Vagina (tissue), 2 donors: ENCODE measurements around the gene LIPM. TPM values are rescaled to one million over a fixed set of nuclear protein-coding genes. Genes with fewer than 3 reads are reported as not detected.

Source experiments
- DNase-seq, 2 donors: peaks; one replicate each; pipeline ENCODE4 v3.0.0-alpha.2; 2017; ENCODE audit errors: extremely low spot score in 2 of 2
- H3K27ac ChIP-seq: fragments of 200-600 bp; sonication (generic); one replicate; pipeline ENCODE4 v1.5.1; 2019
- H3K27me3 ChIP-seq: fragments of 200-600 bp; sonication (generic); one replicate; pipeline ENCODE4 v1.5.1; 2019
- H3K36me3 ChIP-seq, 2 donors: fragments of 200-600 bp; sonication (generic); one replicate each; pipeline ENCODE4 v1.5.1; 2017 to 2019
- H3K4me1 ChIP-seq: fragments of 200-600 bp; sonication (generic); one replicate; pipeline ENCODE4 v1.5.1; 2019
- H3K4me3 ChIP-seq, 2 donors: fragments of 200-600 bp; sonication (generic); 1 replicate in 1 of 2; 2 replicates in 1 of 2; pipeline ENCODE4 v1.5.1; 2016 to 2019
- H3K9me3 ChIP-seq: fragments of 200-600 bp; sonication (generic); one replicate; pipeline ENCODE4 v1.5.1; 2019
- POLR2A ChIP-seq, 2 donors: fragments of 450-650 bp; IDR thresholded peaks; one replicate each; pipeline ENCODE4 v1.6.1; 2017; ENCODE audit warnings: antibody characterized with exemption in 2 of 2, mild to moderate bottlenecking in 2 of 2, moderate library complexity in 2 of 2
- POLR2AphosphoS5 ChIP-seq, 2 donors: sonication (generic); formaldehyde crosslinking; IDR thresholded peaks; one replicate each; pipeline ENCODE4 v1.9.0; 2017; ENCODE audit warnings: antibody characterized with exemption in 2 of 2, mild to moderate bottlenecking in 2 of 2, low read depth in 1 of 2; ENCODE audit not compliant: insufficient read depth in 1 of 2
- intact Hi-C: fragments of 100-400 bp; cut with DNase I; formaldehyde crosslinking; loops from one replicate; pipeline ENCODE4 v1.15.1; 2023
- total RNA-seq: library from RNA; depleted of rRNA; stranded (reverse); fragments of >200 nt; gene quantifications from one replicate; pipeline ENCODE4 v1.2.3, GENCODE V29; 2016
- TF ChIP-seq, protein P1 (sequence below), 3 experiments: fragments of 450-650 bp in 2 of 3; fragments of 200-600 bp in 1 of 3; sonication (generic) in 1 of 3; IDR thresholded peaks; one replicate each; pipeline ENCODE4 v1.5.1; 2017 to 2019; ENCODE audit warnings: antibody characterized with exemption in 3 of 3, mild to moderate bottlenecking in 2 of 3, moderate library complexity in 2 of 3

The LIPM gene
- total RNA-seq, 1 donor from 2014 or later: not detected

DNA sequence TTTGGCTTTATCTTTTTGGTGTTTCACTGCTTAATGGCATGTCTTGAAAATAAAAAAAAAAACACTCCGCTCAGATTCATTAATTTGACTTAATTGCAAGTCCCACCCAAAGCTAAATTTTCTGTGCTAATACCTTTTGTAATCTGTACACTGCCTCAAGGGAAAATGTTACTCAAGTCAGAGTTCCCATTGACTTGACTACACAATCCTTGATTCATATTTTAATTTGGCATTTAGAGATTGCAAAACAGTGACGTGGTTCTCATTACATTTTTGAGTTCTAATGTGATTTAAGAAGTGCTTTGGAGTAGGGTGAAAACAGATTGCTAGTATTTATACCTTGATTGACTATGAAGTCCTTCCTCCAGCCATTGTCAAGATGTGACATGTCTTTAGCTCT is 21.3 kb upstream of the LIPM start:
- no peak overlapping the region for H3K4me3 ChIP-seq
- H3K27me3 ChIP-seq: no peaks in the 10 kb centered on the region
- no peaks in the 10 kb centered on the region for H3K4me1 ChIP-seq
- H3K9me3 ChIP-seq: no peaks in the 10 kb centered on the region
- TF ChIP-seq POLR2A (IDR thresholded peaks at IDR 0.05) (no peak), POLR2AphosphoS5 (IDR thresholded peaks at IDR 0.05; ENCODE audit: insufficient read depth in 1 of 2, low read depth in 1 of 2) (no peak)
- TF ChIP-seq, protein P1, sequence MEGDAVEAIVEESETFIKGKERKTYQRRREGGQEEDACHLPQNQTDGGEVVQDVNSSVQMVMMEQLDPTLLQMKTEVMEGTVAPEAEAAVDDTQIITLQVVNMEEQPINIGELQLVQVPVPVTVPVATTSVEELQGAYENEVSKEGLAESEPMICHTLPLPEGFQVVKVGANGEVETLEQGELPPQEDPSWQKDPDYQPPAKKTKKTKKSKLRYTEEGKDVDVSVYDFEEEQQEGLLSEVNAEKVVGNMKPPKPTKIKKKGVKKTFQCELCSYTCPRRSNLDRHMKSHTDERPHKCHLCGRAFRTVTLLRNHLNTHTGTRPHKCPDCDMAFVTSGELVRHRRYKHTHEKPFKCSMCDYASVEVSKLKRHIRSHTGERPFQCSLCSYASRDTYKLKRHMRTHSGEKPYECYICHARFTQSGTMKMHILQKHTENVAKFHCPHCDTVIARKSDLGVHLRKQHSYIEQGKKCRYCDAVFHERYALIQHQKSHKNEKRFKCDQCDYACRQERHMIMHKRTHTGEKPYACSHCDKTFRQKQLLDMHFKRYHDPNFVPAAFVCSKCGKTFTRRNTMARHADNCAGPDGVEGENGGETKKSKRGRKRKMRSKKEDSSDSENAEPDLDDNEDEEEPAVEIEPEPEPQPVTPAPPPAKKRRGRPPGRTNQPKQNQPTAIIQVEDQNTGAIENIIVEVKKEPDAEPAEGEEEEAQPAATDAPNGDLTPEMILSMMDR (IDR thresholded peaks at IDR 0.05): no peak
- DNase-seq: no peak
- intact Hi-C loops: no loop called here
- H3K27ac ChIP-seq: no peak overlapping the region
- H3K36me3 ChIP-seq: no peaks in the 10 kb centered on the region

DNA sequence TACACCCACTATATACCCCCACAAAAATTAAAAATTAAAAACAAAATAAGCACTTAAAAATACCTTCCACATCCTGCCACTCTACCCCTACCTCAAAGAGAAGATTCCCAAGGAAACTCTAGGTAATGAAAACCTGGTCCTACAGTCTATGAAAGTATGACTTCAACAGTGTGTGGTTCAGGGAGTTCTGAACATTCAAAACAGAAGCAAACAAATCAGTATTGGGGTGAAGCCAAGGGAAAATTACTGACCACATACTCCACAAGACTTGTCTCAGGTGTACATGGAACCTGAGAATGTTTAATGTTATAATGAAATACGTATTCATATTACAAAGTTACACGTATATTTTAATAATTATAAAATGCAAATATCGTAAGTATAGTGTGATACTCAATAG is 20.3 kb upstream of the LIPM start:
- Histone ChIP-seq H3K4me3 (no peak overlapping the region), H3K27ac (no peak overlapping the region), H3K36me3 (no peaks in the 10 kb centered on the region), H3K27me3 (no peaks in the 10 kb centered on the region), H3K9me3 (no peaks in the 10 kb centered on the region), H3K4me1 (no peaks in the 10 kb centered on the region)
- DNase-seq: no peak
- intact Hi-C loops: no loop called here
- TF ChIP-seq, protein P1 (IDR thresholded peaks at IDR 0.05): no peak
- TF ChIP-seq POLR2A (IDR thresholded peaks at IDR 0.05) (no peak), POLR2AphosphoS5 (IDR thresholded peaks at IDR 0.05; ENCODE audit: insufficient read depth in 1 of 2, low read depth in 1 of 2) (no peak)

DNA sequence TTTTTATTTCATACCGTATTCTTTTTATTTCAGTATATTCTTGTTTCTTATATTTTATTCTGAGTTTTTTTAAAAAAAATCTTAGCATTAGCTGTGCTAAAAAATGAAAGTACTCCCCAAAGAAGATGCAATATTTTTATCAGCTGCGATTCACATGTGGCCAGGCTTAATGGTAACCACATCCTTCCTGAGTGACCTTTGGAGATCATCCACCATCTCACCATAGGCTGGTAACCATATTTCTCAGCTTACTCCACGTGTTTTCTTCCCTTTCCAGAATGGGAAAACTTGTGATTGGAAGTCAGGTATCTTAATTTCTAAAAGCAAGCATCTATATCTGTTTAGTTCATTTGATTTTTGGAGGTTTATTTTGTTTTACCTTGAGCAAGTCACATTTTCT is 18.8 kb upstream of the LIPM start:
- intact Hi-C loops: no loop called here
- TF ChIP-seq POLR2AphosphoS5 (IDR thresholded peaks at IDR 0.05; ENCODE audit: insufficient read depth in 1 of 2, low read depth in 1 of 2): no peak
- no peaks in the 10 kb centered on the region for H3K36me3 ChIP-seq
- no peak for DNase-seq
- H3K4me1 ChIP-seq: no peaks in the 10 kb centered on the region
- no peak overlapping the region for H3K4me3 ChIP-seq
- H3K27ac ChIP-seq: no peak overlapping the region
- H3K9me3 ChIP-seq: no peaks in the 10 kb centered on the region
- no peaks in the 10 kb centered on the region for H3K27me3 ChIP-seq

DNA sequence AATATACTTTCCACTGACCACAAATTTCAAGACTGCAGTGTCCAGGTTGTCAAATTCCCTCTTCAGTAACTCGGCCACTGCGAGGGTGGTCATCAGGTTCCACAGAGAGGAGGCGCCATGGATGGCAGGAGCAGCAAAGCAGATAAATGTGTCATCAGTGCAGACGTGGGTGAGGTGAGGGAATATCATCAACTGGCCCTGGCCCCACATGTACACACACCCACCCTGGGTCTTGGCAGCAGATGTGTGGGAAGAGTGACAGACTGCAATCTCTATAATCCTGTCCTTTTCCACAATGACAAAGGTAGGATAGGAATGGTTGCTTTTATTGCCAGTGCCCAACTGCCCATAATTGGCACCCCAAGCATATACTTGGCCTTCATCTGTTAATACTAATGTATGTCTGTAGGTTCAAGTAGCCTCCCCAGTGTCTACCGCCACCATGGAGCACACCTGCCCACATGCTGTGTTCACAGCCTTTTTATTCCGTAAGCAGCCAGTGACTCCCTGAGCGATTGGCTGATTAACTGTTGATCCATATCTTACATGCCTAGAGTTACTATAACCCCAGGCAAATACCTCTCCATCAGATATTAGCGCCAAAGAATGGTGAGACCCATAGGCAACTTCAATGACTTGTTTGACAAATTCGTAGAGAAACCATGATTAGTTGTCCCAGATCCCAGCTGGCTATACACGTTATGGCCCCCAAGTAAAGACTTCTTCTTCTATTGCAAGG is 16.3 kb upstream of the LIPM start:
- Histone ChIP-seq H3K27me3 (no peaks in the 10 kb centered on the region), H3K4me1 (no peaks in the 10 kb centered on the region), H3K36me3 (no peaks in the 10 kb centered on the region), H3K4me3 (no peak overlapping the region), H3K9me3 (no peaks in the 10 kb centered on the region), H3K27ac (no peak overlapping the region)
- intact Hi-C loops: no loop called here
- TF ChIP-seq POLR2A (IDR thresholded peaks at IDR 0.05): no peak
- no peak for TF ChIP-seq POLR2AphosphoS5 (IDR thresholded peaks at IDR 0.05; ENCODE audit: insufficient read depth in 1 of 2, low read depth in 1 of 2)
- TF ChIP-seq, protein P1 (IDR thresholded peaks at IDR 0.05): no peak
- no peak for DNase-seq

DNA sequence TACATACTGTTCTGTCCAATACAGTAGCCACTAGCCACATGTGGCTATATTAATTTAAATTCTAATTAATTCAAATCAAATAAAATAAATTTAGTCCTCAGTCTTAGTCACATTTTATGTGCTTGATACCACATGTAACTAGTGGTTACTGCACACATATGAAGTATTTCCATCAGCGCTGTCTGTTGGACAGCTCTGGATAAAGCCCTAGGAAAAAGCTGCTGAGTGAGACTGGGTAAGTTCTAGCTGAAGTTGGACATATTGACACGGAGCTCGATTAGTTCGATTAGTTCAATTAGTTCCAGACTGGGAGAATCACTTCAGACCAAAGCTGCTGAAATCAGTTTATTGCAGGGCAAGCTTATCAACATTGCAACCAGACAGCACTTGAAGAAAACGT is 15.1 kb upstream of the LIPM start:
- Histone ChIP-seq H3K27ac (no peak overlapping the region), H3K27me3 (no peaks in the 10 kb centered on the region), H3K4me1 (no peaks in the 10 kb centered on the region), H3K9me3 (no peaks in the 10 kb centered on the region), H3K36me3 (no peaks in the 10 kb centered on the region), H3K4me3 (no peak overlapping the region)
- DNase-seq: no peak
- TF ChIP-seq, protein P1 (IDR thresholded peaks at IDR 0.05): no peak
- TF ChIP-seq POLR2A (IDR thresholded peaks at IDR 0.05) (no peak), POLR2AphosphoS5 (IDR thresholded peaks at IDR 0.05; ENCODE audit: insufficient read depth in 1 of 2, low read depth in 1 of 2) (no peak)
- intact Hi-C loops: no loop called here
